HCT116 (cell line): ENCODE data around the gene SLC35A4. TPM values are rescaled to one million over a fixed set of nuclear protein-coding genes. Genes with fewer than 3 reads are reported as not detected.

Experiments used
- ATAC-seq: fragments of 200-7000 bp; cut with Tn5 transposase; 2 replicates; pipeline ENCODE4 v1.9.1; 2020; ENCODE audit warnings: mild to moderate bottlenecking, moderate library complexity
- BruUV-seq: library from RNA; stranded (reverse); fragments of 400-500 nt; replicated peaks from 2 replicates; lab custom pipeline; 2021; lab: Mats Ljungman, UMichigan
- CTCF ChIA-PET: fragments of 300-600 bp; sonication (Branson Sonifier 250); formaldehyde crosslinking; loops from one replicate; lab custom pipeline; 2021; ENCODE audit warnings: antibody characterized with exemption; lab: Charles Lee
- POLR2A ChIA-PET: fragments of 300-600, 350-600 bp; sonication (Branson Sonifier 250); formaldehyde crosslinking; loops from one replicate; lab custom pipeline; 2021; ENCODE audit warnings: antibody characterized with exemption; lab: Charles Lee
- RAD21 ChIA-PET, 2 experiments: fragments of 300-600 bp; sonication (Branson Sonifier 250); formaldehyde crosslinking; loops; one replicate each; lab custom pipeline; 2023; ENCODE audit warnings: low total read pairs in 2 of 2; ENCODE audit not compliant: uncharacterized antibody in 2 of 2, unreplicated experiment in 2 of 2, low non-redundant PET in 1 of 2; lab: Charles Lee
- DNase-seq: peaks from one replicate; pipeline ENCODE4 v3.0.0-alpha.2; 2010; ENCODE audit warnings: low read depth, low spot score
- H2AFZ ChIP-seq: fragments of 200-600 bp; shearing (Covaris generic), sonication (generic); 2 replicates; pipeline ENCODE4 v1.6.1; 2017; ENCODE audit warnings: low read depth, mixed run types, mixed read lengths, antibody characterized with exemption, low read length; ENCODE audit not compliant: poor library complexity, severe bottlenecking
- H3K27ac ChIP-seq: 2 replicates; pipeline ENCODE4 v1.5.1; 2012; ENCODE audit warnings: low read depth, low read length
- H3K27me3 ChIP-seq: fragments of 200-600 bp; sonication (generic); 2 replicates; pipeline ENCODE4 v1.6.1; 2016; ENCODE audit warnings: mixed run types, low read length, mixed read lengths; ENCODE audit not compliant: insufficient read depth
- H3K36me3 ChIP-seq, 2 experiments: fragments of 200-500 bp in 1 of 2; fragments of 200-600 bp in 1 of 2; sonication (Bioruptor generic) in 1 of 2; sonication (generic) in 1 of 2; 2 replicates each; pipeline versions ENCODE4 v1.5.1 to v1.6.1; 2014 to 2016; ENCODE audit warnings: low read length in 2 of 2, inconsistent platforms in 1 of 2, mixed read lengths in 1 of 2, mixed run types in 1 of 2; ENCODE audit not compliant: insufficient read depth in 2 of 2, control insufficient read depth in 1 of 2
- H3K4me1 ChIP-seq, 2 experiments: fragments of 200-600 bp in 1 of 2; sonication (generic) in 1 of 2; 2 replicates each; pipeline versions ENCODE4 v1.5.1 to v1.6.1; 2012 to 2017; ENCODE audit warnings: low read length in 2 of 2, inconsistent platforms in 1 of 2, mild to moderate bottlenecking in 1 of 2, mixed read lengths in 1 of 2, mixed run types in 1 of 2, moderate library complexity in 1 of 2; ENCODE audit not compliant: insufficient read depth in 2 of 2, control insufficient read depth in 1 of 2
- H3K4me2 ChIP-seq: fragments of 200-600 bp; sonication (generic); 2 replicates; pipeline ENCODE4 v1.6.1; 2017; ENCODE audit warnings: mixed run types, low read length, mixed read lengths
- H3K4me3 ChIP-seq, 2 experiments: fragments of 200-600 bp in 1 of 2; sonication (generic) in 1 of 2; replicated peaks in 1 of 2; 2 replicates each; pipeline ENCODE4 v1.5.1; 2011 to 2016; ENCODE audit warnings: low read length in 2 of 2, control low read depth in 1 of 2, low read depth in 1 of 2, mild to moderate bottlenecking in 1 of 2, mixed read lengths in 1 of 2, mixed run types in 1 of 2
- H3K79me2 ChIP-seq: fragments of 200-600 bp; sonication (generic); 2 replicates; pipeline ENCODE4 v1.6.1; 2017; ENCODE audit warnings: mild to moderate bottlenecking, mixed run types, low read length, moderate library complexity, mixed read lengths; ENCODE audit not compliant: insufficient read depth
- H3K9ac ChIP-seq: fragments of 200-600 bp; sonication (generic); 2 replicates; pipeline ENCODE4 v1.6.1; 2016; ENCODE audit warnings: low read length, mixed read lengths
- H3K9me2 ChIP-seq: fragments of 200-600 bp; sonication (generic), shearing (Covaris generic); 2 replicates; pipeline ENCODE4 v1.6.1; 2017; ENCODE audit warnings: mixed run types, mild to moderate bottlenecking, moderate library complexity; ENCODE audit not compliant: insufficient read depth
- H3K9me3 ChIP-seq, 2 experiments: fragments of 200-500 bp in 1 of 2; fragments of 200-600 bp in 1 of 2; sonication (Bioruptor generic) in 1 of 2; sonication (generic) in 1 of 2; 2 replicates each; pipeline ENCODE4 v1.6.1; 2014 to 2017; ENCODE audit warnings: low read length in 2 of 2, mixed read lengths in 2 of 2, inconsistent platforms in 1 of 2, low read depth in 1 of 2, mild to moderate bottlenecking in 1 of 2, mixed run types in 1 of 2, moderate library complexity in 1 of 2; ENCODE audit not compliant: control insufficient read depth in 1 of 2, insufficient read depth in 1 of 2
- H4K20me1 ChIP-seq: fragments of 200-600 bp; sonication (generic), shearing (Covaris generic); 2 replicates; pipeline ENCODE4 v1.6.1; 2017; ENCODE audit warnings: mixed run types, mild to moderate bottlenecking, moderate library complexity; ENCODE audit not compliant: insufficient read depth
- CEBPB ChIP-seq: IDR thresholded peaks from 2 replicates; pipeline ENCODE4 v1.6.1; 2012; ENCODE audit warnings: low read depth
- EGR1 ChIP-seq: IDR thresholded peaks from 2 replicates; pipeline ENCODE4 v1.6.1; 2012; ENCODE audit warnings: low read depth
- ELF1 ChIP-seq: IDR thresholded peaks from 2 replicates; pipeline ENCODE4 v1.6.1; 2012; ENCODE audit warnings: low read depth, borderline replicate concordance
- EZH2 ChIP-seq: fragments of 200-600 bp; sonication (generic); IDR thresholded peaks from 2 replicates; pipeline ENCODE4 v1.6.1; 2017; ENCODE audit warnings: antibody characterized with exemption, mixed run types
- MAX ChIP-seq: IDR thresholded peaks from 2 replicates; pipeline ENCODE4 v1.6.1; 2012
- POLR2A ChIP-seq: IDR thresholded peaks from 2 replicates; pipeline ENCODE4 v1.7.0; 2011; ENCODE audit warnings: borderline replicate concordance; ENCODE audit not compliant: insufficient read depth, insufficient read length; ENCODE audit errors: extremely low read depth
- POLR2AphosphoS5 ChIP-seq: IDR thresholded peaks from 2 replicates; pipeline ENCODE4 v1.6.1; 2011; ENCODE audit warnings: mild to moderate bottlenecking, low read depth, low read length, moderate library complexity
- RAD21 ChIP-seq: IDR thresholded peaks from 2 replicates; pipeline ENCODE4 v1.6.1; 2012; ENCODE audit warnings: low read depth, mild to moderate bottlenecking
- TCF7L2 ChIP-seq: IDR thresholded peaks from 2 replicates; pipeline ENCODE4 v1.7.0; 2011; ENCODE audit warnings: borderline replicate concordance, inconsistent platforms; ENCODE audit not compliant: insufficient read depth, insufficient read length; ENCODE audit errors: extremely low read depth
- YY1 ChIP-seq: IDR thresholded peaks from 2 replicates; pipeline ENCODE4 v1.6.1; 2011; ENCODE audit warnings: low read length, low read depth, moderate library complexity, mild to moderate bottlenecking; ENCODE audit not compliant: insufficient replicate concordance; ENCODE audit errors: extremely low read depth
- ZNF274 ChIP-seq: fragments of 200-500 bp; sonication (Bioruptor generic); IDR thresholded peaks from 2 replicates; pipeline ENCODE4 v1.6.1; 2014; ENCODE audit warnings: mild to moderate bottlenecking, low read depth, low read length, inconsistent platforms
- intact Hi-C: fragments of 100-400 bp; cut with micrococcal nuclease; formaldehyde crosslinking; loops from 2 replicates; pipeline ENCODE4 v1.10.0; 2022
- total RNA-seq: library from RNA; stranded (reverse); gene quantifications from one replicate; pipeline ENCODE4 v1.2.1, GENCODE V29; 2021; ENCODE audit not compliant: unreplicated experiment
- TF ChIP-seq, protein P1 (sequence below): IDR thresholded peaks from 2 replicates; pipeline ENCODE4 v1.6.1; 2012; ENCODE audit warnings: low read depth
- TF ChIP-seq, protein P2 (sequence below): IDR thresholded peaks from 2 replicates; pipeline ENCODE4 v1.6.1; 2011; ENCODE audit warnings: mild to moderate bottlenecking, low read length, moderate library complexity; ENCODE audit not compliant: insufficient replicate concordance; ENCODE audit errors: extremely low read depth

Gene SLC35A4
- total RNA-seq, 1 experiment from 2014 or later: 37.5 TPM

DNA sequence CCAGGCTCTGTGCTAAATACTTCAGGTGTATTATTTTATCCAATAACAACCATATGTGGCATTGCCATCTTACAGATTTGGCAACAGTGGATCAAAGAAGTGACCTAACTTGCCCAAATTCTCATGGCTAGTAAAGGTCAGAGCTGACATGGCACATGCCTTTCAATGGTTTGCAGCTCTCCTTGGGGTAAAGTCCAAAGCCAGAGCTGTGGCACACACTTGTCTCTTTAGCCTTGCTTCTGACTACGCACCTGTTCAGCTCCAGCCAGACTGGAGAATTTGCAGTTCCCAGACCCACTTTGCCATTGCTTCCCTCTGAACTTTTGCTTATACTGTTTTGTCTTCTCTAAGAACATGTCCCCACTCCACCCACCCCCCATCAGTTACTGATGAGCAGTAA is 5.9 kb downstream of the SLC35A4 start:
- intact Hi-C loops: no loop called here
- TF ChIP-seq ELF1 (no peak), RAD21 (no peak), MAX (no peak), EGR1 (no peak), EZH2 (no peak), YY1 (no peak), POLR2AphosphoS5 (no peak), TCF7L2 (no peak), CEBPB (no peak), POLR2A (no peak), ZNF274 (no peak)
- TF ChIP-seq, protein P1, sequence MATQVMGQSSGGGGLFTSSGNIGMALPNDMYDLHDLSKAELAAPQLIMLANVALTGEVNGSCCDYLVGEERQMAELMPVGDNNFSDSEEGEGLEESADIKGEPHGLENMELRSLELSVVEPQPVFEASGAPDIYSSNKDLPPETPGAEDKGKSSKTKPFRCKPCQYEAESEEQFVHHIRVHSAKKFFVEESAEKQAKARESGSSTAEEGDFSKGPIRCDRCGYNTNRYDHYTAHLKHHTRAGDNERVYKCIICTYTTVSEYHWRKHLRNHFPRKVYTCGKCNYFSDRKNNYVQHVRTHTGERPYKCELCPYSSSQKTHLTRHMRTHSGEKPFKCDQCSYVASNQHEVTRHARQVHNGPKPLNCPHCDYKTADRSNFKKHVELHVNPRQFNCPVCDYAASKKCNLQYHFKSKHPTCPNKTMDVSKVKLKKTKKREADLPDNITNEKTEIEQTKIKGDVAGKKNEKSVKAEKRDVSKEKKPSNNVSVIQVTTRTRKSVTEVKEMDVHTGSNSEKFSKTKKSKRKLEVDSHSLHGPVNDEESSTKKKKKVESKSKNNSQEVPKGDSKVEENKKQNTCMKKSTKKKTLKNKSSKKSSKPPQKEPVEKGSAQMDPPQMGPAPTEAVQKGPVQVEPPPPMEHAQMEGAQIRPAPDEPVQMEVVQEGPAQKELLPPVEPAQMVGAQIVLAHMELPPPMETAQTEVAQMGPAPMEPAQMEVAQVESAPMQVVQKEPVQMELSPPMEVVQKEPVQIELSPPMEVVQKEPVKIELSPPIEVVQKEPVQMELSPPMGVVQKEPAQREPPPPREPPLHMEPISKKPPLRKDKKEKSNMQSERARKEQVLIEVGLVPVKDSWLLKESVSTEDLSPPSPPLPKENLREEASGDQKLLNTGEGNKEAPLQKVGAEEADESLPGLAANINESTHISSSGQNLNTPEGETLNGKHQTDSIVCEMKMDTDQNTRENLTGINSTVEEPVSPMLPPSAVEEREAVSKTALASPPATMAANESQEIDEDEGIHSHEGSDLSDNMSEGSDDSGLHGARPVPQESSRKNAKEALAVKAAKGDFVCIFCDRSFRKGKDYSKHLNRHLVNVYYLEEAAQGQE: no peak
- TF ChIP-seq, protein P2, sequence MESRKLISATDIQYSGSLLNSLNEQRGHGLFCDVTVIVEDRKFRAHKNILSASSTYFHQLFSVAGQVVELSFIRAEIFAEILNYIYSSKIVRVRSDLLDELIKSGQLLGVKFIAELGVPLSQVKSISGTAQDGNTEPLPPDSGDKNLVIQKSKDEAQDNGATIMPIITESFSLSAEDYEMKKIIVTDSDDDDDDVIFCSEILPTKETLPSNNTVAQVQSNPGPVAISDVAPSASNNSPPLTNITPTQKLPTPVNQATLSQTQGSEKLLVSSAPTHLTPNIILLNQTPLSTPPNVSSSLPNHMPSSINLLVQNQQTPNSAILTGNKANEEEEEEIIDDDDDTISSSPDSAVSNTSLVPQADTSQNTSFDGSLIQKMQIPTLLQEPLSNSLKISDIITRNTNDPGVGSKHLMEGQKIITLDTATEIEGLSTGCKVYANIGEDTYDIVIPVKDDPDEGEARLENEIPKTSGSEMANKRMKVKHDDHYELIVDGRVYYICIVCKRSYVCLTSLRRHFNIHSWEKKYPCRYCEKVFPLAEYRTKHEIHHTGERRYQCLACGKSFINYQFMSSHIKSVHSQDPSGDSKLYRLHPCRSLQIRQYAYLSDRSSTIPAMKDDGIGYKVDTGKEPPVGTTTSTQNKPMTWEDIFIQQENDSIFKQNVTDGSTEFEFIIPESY: no peak
- TF ChIP-seq, all 23 proteins: peak for 0
- Histone ChIP-seq H3K4me1 (peaks cover 7% of the 10 kb centered on the region in 2 experiments; a peak in 3 of 4 replicates), H4K20me1 (no peaks in the 10 kb centered on the region), H3K36me3 (peaks cover 0 to 15% of the 10 kb centered on the region in 2 experiments; a peak in 3 of 4 replicates), H3K4me3 (no peak overlapping the region), H3K4me2 (no peak overlapping the region), H3K27ac (no peak overlapping the region), H3K27me3 (no peaks in the 10 kb centered on the region), H3K9me3 (no peaks in the 10 kb centered on the region), H3K79me2 (peaks cover 19% of the 10 kb centered on the region), H3K9ac (no peak overlapping the region), H2AFZ (no peak overlapping the region), H3K9me2 (no peaks in the 10 kb centered on the region)
- BruUV-seq: no TSS peak
- CTCF ChIA-PET: no interaction called here
- ATAC-seq (no peak), DNase-seq (no peak)
- RAD21 ChIA-PET: no interaction called here
- POLR2A ChIA-PET: no interaction called here
